Loucy (cell line): ENCODE results near the gene SPRY4.

ENCODE experiments used
- EZH2phosphoT487 ChIP-seq: fragments of 200-600 bp; IDR thresholded peaks from 2 replicates; pipeline ENCODE4 v1.6.1; 2018; ENCODE audit warnings: antibody characterized with exemption, mild to moderate bottlenecking, moderate library complexity, borderline replicate concordance
- TF ChIP-seq, protein P1 (sequence below): fragments of 200-600 bp; sonication (generic); conservative IDR thresholded peaks from 2 replicates; pipeline ENCODE4 v1.5.1; 2014; ENCODE audit warnings: mild to moderate bottlenecking, antibody characterized with exemption, low read length

DNA sequence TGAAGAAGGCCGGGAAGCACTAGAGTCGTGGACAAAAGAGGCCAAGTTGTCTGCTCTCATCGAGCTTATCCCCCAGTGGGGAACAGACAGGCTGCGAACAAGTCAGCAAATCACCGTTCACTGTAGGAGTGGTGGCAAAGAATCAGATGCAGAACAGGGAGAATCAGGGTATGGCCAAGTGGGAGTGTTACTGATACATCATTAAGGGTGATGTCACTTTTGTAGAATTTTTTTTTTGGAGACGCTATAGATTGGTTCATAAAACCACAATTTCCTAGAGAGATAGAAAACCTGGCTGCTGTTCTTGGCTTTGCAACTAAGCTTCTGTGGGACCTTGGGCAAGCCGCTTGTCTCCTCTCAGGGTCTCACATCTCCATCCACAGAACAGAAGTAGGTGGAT is 21.3 kb downstream of the SPRY4 start:
- TF ChIP-seq, protein P1, sequence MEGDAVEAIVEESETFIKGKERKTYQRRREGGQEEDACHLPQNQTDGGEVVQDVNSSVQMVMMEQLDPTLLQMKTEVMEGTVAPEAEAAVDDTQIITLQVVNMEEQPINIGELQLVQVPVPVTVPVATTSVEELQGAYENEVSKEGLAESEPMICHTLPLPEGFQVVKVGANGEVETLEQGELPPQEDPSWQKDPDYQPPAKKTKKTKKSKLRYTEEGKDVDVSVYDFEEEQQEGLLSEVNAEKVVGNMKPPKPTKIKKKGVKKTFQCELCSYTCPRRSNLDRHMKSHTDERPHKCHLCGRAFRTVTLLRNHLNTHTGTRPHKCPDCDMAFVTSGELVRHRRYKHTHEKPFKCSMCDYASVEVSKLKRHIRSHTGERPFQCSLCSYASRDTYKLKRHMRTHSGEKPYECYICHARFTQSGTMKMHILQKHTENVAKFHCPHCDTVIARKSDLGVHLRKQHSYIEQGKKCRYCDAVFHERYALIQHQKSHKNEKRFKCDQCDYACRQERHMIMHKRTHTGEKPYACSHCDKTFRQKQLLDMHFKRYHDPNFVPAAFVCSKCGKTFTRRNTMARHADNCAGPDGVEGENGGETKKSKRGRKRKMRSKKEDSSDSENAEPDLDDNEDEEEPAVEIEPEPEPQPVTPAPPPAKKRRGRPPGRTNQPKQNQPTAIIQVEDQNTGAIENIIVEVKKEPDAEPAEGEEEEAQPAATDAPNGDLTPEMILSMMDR, result no peak
- no peak for TF ChIP-seq EZH2phosphoT487
